ENCODE results near the gene IL19. TPM values are rescaled to one million over a fixed set of nuclear protein-coding genes. Genes with fewer than 3 reads are reported as not detected.
A peak's percentile ranks its signal among the peaks of the same experiment; 100 is the strongest.

Gene IL19
- total RNA-seq, 3 donors from 2014 or later, result 0.19 TPM; not detected in 2

- Mint-ChIP-seq H3K27me3 (ENCODE audit: low read depth) (no peaks in the 10 kb centered on the region), H3K4me3 (no peak overlapping the region), H3K4me1 (ENCODE audit: low read depth) (no peaks in the 10 kb centered on the region), H3K36me3 (ENCODE audit: insufficient read depth) (peaks cover 6% of the 10 kb centered on the region), H3K9me3 (peaks cover 32% of the 10 kb centered on the region)
- DNase-seq (no peak), ATAC-seq (no peak)
Measured at GRCh38 chr1:206873603-206874188, 103.1 kb downstream of the IL19 start.

- Mint-ChIP-seq H3K4me3 (no peak overlapping the region), H3K27me3 (ENCODE audit: low read depth) (no peaks in the 10 kb centered on the region), H3K36me3 (ENCODE audit: insufficient read depth) (peaks cover 8% of the 10 kb centered on the region), H3K4me1 (ENCODE audit: low read depth) (no peaks in the 10 kb centered on the region), H3K9me3 (peaks cover 39% of the 10 kb centered on the region)
- no peak for ATAC-seq
- no peak for DNase-seq
Measured at GRCh38 chr1:206875752-206876377, 105.3 kb downstream of the IL19 start.

GRCh38 chr1:206878456-206878855 is 107.9 kb downstream of the IL19 start:
- Mint-ChIP-seq H3K9me3 (peaks cover 35% of the 10 kb centered on the region), H3K27me3 (ENCODE audit: low read depth) (no peaks in the 10 kb centered on the region), H3K4me1 (ENCODE audit: low read depth) (no peaks in the 10 kb centered on the region), H3K36me3 (ENCODE audit: insufficient read depth) (peaks cover 8% of the 10 kb centered on the region), H3K4me3 (no peak overlapping the region)
- DNase-seq (no peak), ATAC-seq (no peak)

- Mint-ChIP-seq H3K27me3 (ENCODE audit: low read depth) (peaks cover 3% of the 10 kb centered on the region), H3K9me3 (peaks cover 31% of the 10 kb centered on the region), H3K4me3 (no peak overlapping the region), H3K36me3 (ENCODE audit: insufficient read depth) (peaks cover 7% of the 10 kb centered on the region), H3K4me1 (ENCODE audit: low read depth) (no peaks in the 10 kb centered on the region)
- DNase-seq (no peak), ATAC-seq (peak; percentile 66 to 75)
Measured at GRCh38 chr1:206880314-206880713, 109.7 kb downstream of the IL19 start.

- Mint-ChIP-seq H3K27me3 (ENCODE audit: low read depth) (peaks cover 3% of the 10 kb centered on the region), H3K36me3 (ENCODE audit: insufficient read depth) (peaks cover 3% of the 10 kb centered on the region), H3K9me3 (peaks cover 13% of the 10 kb centered on the region), H3K4me1 (ENCODE audit: low read depth) (no peaks in the 10 kb centered on the region), H3K4me3 (no peak overlapping the region)
- DNase-seq, result no peak
- no peak for ATAC-seq
Measured at GRCh38 chr1:206882555-206882954, 112.0 kb downstream of the IL19 start.

- Mint-ChIP-seq H3K4me1 (ENCODE audit: low read depth) (peaks cover under 1% of the 10 kb centered on the region), H3K27me3 (ENCODE audit: low read depth) (peaks cover 3% of the 10 kb centered on the region), H3K4me3 (no peak overlapping the region), H3K9me3 (peaks cover 11% of the 10 kb centered on the region), H3K36me3 (ENCODE audit: insufficient read depth) (peaks cover 3% of the 10 kb centered on the region)
- ATAC-seq (no peak), DNase-seq (no peak)
Measured at GRCh38 chr1:206883160-206883559, 112.6 kb downstream of the IL19 start.

- H3K4me3 Mint-ChIP-seq, result no peak overlapping the region
- no peak for DNase-seq
- no peak for ATAC-seq
- peaks cover 3% of the 10 kb centered on the region for H3K36me3 Mint-ChIP-seq (ENCODE audit: insufficient read depth)
- peaks cover 2% of the 10 kb centered on the region for H3K4me1 Mint-ChIP-seq (ENCODE audit: low read depth)
- peaks cover 5% of the 10 kb centered on the region for H3K9me3 Mint-ChIP-seq
- H3K27me3 Mint-ChIP-seq (ENCODE audit: low read depth), result peaks cover 3% of the 10 kb centered on the region
Measured at GRCh38 chr1:206883876-206884275, 113.3 kb downstream of the IL19 start.

- peaks cover 3% of the 10 kb centered on the region for H3K27me3 Mint-ChIP-seq (ENCODE audit: low read depth)
- ATAC-seq, result no peak
- H3K4me1 Mint-ChIP-seq (ENCODE audit: low read depth), result peaks cover 17% of the 10 kb centered on the region
- H3K9me3 Mint-ChIP-seq, result no peaks in the 10 kb centered on the region
- DNase-seq, result no peak
- H3K36me3 Mint-ChIP-seq (ENCODE audit: insufficient read depth), result no peaks in the 10 kb centered on the region
- no peak overlapping the region for H3K4me3 Mint-ChIP-seq
Measured at GRCh38 chr1:206885341-206886060, 114.9 kb downstream of the IL19 start.

- no peak for ATAC-seq
- H3K36me3 Mint-ChIP-seq (ENCODE audit: insufficient read depth), result no peaks in the 10 kb centered on the region
- H3K4me1 Mint-ChIP-seq (ENCODE audit: low read depth), result peaks cover 30% of the 10 kb centered on the region
- H3K4me3 Mint-ChIP-seq, result no peak overlapping the region
- DNase-seq, result no peak
- H3K9me3 Mint-ChIP-seq, result no peaks in the 10 kb centered on the region
- peaks cover 3% of the 10 kb centered on the region for H3K27me3 Mint-ChIP-seq (ENCODE audit: low read depth)
Measured at GRCh38 chr1:206886831-206887230, 116.3 kb downstream of the IL19 start.

GRCh38 chr1:206887701-206888100 is 117.1 kb downstream of the IL19 start:
- no peaks in the 10 kb centered on the region for H3K36me3 Mint-ChIP-seq (ENCODE audit: insufficient read depth)
- H3K4me1 Mint-ChIP-seq (ENCODE audit: low read depth), result peaks cover 31% of the 10 kb centered on the region
- H3K4me3 Mint-ChIP-seq, result no peak overlapping the region
- DNase-seq (no peak), ATAC-seq (no peak)
- no peaks in the 10 kb centered on the region for H3K9me3 Mint-ChIP-seq
- H3K27me3 Mint-ChIP-seq (ENCODE audit: low read depth), result peaks cover 3% of the 10 kb centered on the region

- H3K36me3 Mint-ChIP-seq (ENCODE audit: insufficient read depth), result peaks cover 2% of the 10 kb centered on the region
- H3K4me1 Mint-ChIP-seq (ENCODE audit: low read depth), result peaks cover 41% of the 10 kb centered on the region
- DNase-seq (no peak), ATAC-seq (peak; percentile 72 to 76)
- no peaks in the 10 kb centered on the region for H3K27me3 Mint-ChIP-seq (ENCODE audit: low read depth)
- H3K4me3 Mint-ChIP-seq, result no peak overlapping the region
- H3K9me3 Mint-ChIP-seq, result no peaks in the 10 kb centered on the region
Measured at GRCh38 chr1:206890125-206891060, 119.8 kb downstream of the IL19 start.

- Mint-ChIP-seq H3K9me3 (no peaks in the 10 kb centered on the region), H3K4me1 (ENCODE audit: low read depth) (peaks cover 45% of the 10 kb centered on the region), H3K36me3 (ENCODE audit: insufficient read depth) (peaks cover 2% of the 10 kb centered on the region), H3K27me3 (ENCODE audit: low read depth) (no peaks in the 10 kb centered on the region), H3K4me3 (no peak overlapping the region)
- ATAC-seq (no peak), DNase-seq (no peak)
Measured at GRCh38 chr1:206891412-206891811, 120.8 kb downstream of the IL19 start.

Data from activated T-cell treated with anti-CD3 and anti-CD28 coated beads, Interleukin-2, amount 50 U/mL, for 4 hours (primary cell).